DOHH2 (cell line): Measurements from ENCODE around the gene NKX2-3.

ENCODE experiments used
- H3F3A ChIP-seq: fragments of 200-600 bp; sonication (generic), shearing (Covaris generic); 2 replicates; pipeline ENCODE4 v1.6.0; 2016; ENCODE audit warnings: antibody characterized with exemption, mild to moderate bottlenecking; ENCODE audit not compliant: control insufficient read depth, insufficient read depth
- H3K27ac ChIP-seq: fragments of 200-600 bp; sonication (generic); 2 replicates; pipeline ENCODE4 v1.5.1; 2014; ENCODE audit warnings: low read depth, mild to moderate bottlenecking, low read length, moderate library complexity
- H3K27me3 ChIP-seq: fragments of 200-600 bp; sonication (generic); 2 replicates; pipeline ENCODE4 v1.6.1; 2014; ENCODE audit warnings: mild to moderate bottlenecking, low read length, mixed read lengths; ENCODE audit not compliant: control insufficient read depth
- H3K36me3 ChIP-seq: fragments of 200-600 bp; sonication (generic); 2 replicates; pipeline ENCODE4 v1.6.1; 2014; ENCODE audit warnings: mild to moderate bottlenecking, low read length, moderate library complexity, mixed read lengths; ENCODE audit not compliant: control insufficient read depth
- H3K4me1 ChIP-seq: fragments of 200-600 bp; sonication (generic); 2 replicates; pipeline ENCODE4 v1.6.1; 2014; ENCODE audit warnings: mild to moderate bottlenecking, low read length, mixed read lengths; ENCODE audit not compliant: control insufficient read depth
- H3K4me2 ChIP-seq: fragments of 200-600 bp; sonication (generic); 2 replicates; pipeline ENCODE4 v1.6.0; 2014; ENCODE audit warnings: mild to moderate bottlenecking, low read length, moderate library complexity
- H3K4me3 ChIP-seq: fragments of 200-600 bp; sonication (generic); 2 replicates; pipeline ENCODE4 v1.5.1; 2014; ENCODE audit warnings: mild to moderate bottlenecking, low read length, mixed read lengths
- H3K79me2 ChIP-seq: fragments of 200-600 bp; sonication (generic); 2 replicates; pipeline ENCODE4 v1.6.1; 2014; ENCODE audit warnings: mild to moderate bottlenecking, low read length, mixed read lengths; ENCODE audit not compliant: control insufficient read depth
- H3K9me2 ChIP-seq: fragments of 200-600 bp; sonication (generic); replicated peaks from 2 replicates; pipeline ENCODE4 v1.6.1; 2014; ENCODE audit warnings: mild to moderate bottlenecking, low read length, mixed read lengths; ENCODE audit not compliant: control insufficient read depth
- H3K9me3 ChIP-seq: fragments of 200-600 bp; sonication (generic); 2 replicates; pipeline ENCODE4 v1.6.1; 2014; ENCODE audit warnings: antibody characterized with exemption, low read length, mixed read lengths; ENCODE audit not compliant: control insufficient read depth, insufficient read depth
- H4K20me1 ChIP-seq: fragments of 200-600 bp; sonication (generic); 2 replicates; pipeline ENCODE4 v1.6.0; 2014; ENCODE audit warnings: low read depth, mild to moderate bottlenecking, antibody characterized with exemption, low read length, moderate library complexity; ENCODE audit not compliant: control insufficient read depth, insufficient read depth
- EZH2phosphoT487 ChIP-seq: fragments of 200-600 bp; sonication (generic); IDR thresholded peaks from 2 replicates; pipeline ENCODE4 v1.6.1; 2017; ENCODE audit warnings: borderline replicate concordance, mild to moderate bottlenecking, antibody characterized with exemption, low read length, moderate library complexity, mixed read lengths
- TF ChIP-seq, protein P1 (sequence below): fragments of 200-600 bp; sonication (generic); IDR thresholded peaks from one replicate; pipeline ENCODE4 v1.5.1; 2014; ENCODE audit warnings: antibody characterized with exemption, mild to moderate bottlenecking, low read depth, low read length; ENCODE audit not compliant: poor library complexity, severe bottlenecking

Gene NKX2-3

GRCh38 chr10:99564361-99564760 is 31.6 kb downstream of the NKX2-3 start:
- Histone ChIP-seq H3K4me1 (no peaks in the 10 kb centered on the region), H3K36me3 (no peaks in the 10 kb centered on the region), H3F3A (no peaks in the 10 kb centered on the region), H3K27ac (no peak overlapping the region), H3K4me3 (no peak overlapping the region), H3K9me3 (no peaks in the 10 kb centered on the region), H3K27me3 (no peaks in the 10 kb centered on the region; the same call in 1 of the 2 replicates), H3K4me2 (no peak overlapping the region), H3K79me2 (no peaks in the 10 kb centered on the region), H4K20me1 (no peaks in the 10 kb centered on the region), H3K9me2 (no peaks in the 10 kb centered on the region)
- TF ChIP-seq, protein P1, sequence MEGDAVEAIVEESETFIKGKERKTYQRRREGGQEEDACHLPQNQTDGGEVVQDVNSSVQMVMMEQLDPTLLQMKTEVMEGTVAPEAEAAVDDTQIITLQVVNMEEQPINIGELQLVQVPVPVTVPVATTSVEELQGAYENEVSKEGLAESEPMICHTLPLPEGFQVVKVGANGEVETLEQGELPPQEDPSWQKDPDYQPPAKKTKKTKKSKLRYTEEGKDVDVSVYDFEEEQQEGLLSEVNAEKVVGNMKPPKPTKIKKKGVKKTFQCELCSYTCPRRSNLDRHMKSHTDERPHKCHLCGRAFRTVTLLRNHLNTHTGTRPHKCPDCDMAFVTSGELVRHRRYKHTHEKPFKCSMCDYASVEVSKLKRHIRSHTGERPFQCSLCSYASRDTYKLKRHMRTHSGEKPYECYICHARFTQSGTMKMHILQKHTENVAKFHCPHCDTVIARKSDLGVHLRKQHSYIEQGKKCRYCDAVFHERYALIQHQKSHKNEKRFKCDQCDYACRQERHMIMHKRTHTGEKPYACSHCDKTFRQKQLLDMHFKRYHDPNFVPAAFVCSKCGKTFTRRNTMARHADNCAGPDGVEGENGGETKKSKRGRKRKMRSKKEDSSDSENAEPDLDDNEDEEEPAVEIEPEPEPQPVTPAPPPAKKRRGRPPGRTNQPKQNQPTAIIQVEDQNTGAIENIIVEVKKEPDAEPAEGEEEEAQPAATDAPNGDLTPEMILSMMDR = no peak
- TF ChIP-seq EZH2phosphoT487 = no peak

GRCh38 chr10:99565166-99565565 is 32.4 kb downstream of the NKX2-3 start:
- Histone ChIP-seq H4K20me1 (no peaks in the 10 kb centered on the region), H3F3A (no peaks in the 10 kb centered on the region), H3K9me3 (no peaks in the 10 kb centered on the region), H3K27me3 (no peaks in the 10 kb centered on the region; the same call in 1 of the 2 replicates), H3K36me3 (no peaks in the 10 kb centered on the region), H3K4me1 (no peaks in the 10 kb centered on the region), H3K4me2 (no peak overlapping the region), H3K9me2 (no peaks in the 10 kb centered on the region), H3K79me2 (no peaks in the 10 kb centered on the region), H3K4me3 (no peak overlapping the region), H3K27ac (no peak overlapping the region)
- no peak for TF ChIP-seq EZH2phosphoT487
- TF ChIP-seq, protein P1 = no peak

GRCh38 chr10:99569253-99569939 is 36.7 kb downstream of the NKX2-3 start:
- no peaks in the 10 kb centered on the region for H3K4me1 ChIP-seq

More at GRCh38 chr10:99569253-99569939, 36.7 kb downstream of the NKX2-3 start:
- no peaks in the 10 kb centered on the region for H3F3A ChIP-seq
- H3K9me2 ChIP-seq = no peaks in the 10 kb centered on the region
- no peaks in the 10 kb centered on the region for H3K9me3 ChIP-seq
- no peak overlapping the region for H3K27ac ChIP-seq
- no peaks in the 10 kb centered on the region for H3K27me3 ChIP-seq
- TF ChIP-seq, protein P1 = no peak
- no peak for TF ChIP-seq EZH2phosphoT487
- no peaks in the 10 kb centered on the region for H4K20me1 ChIP-seq
- no peak overlapping the region for H3K4me3 ChIP-seq
- H3K36me3 ChIP-seq = no peaks in the 10 kb centered on the region
- no peaks in the 10 kb centered on the region for H3K79me2 ChIP-seq
- H3K4me2 ChIP-seq = no peak overlapping the region
